PC-3 (cell line): Measurements from ENCODE around the gene KCNK10.

Experiments
- CTCF ChIP-seq: fragments of 300-600 bp; sonication (generic); conservative IDR thresholded peaks from 2 replicates; pipeline ENCODE4 v1.5.1; 2017; ENCODE audit warnings: antibody characterized with exemption, low read depth, mild to moderate bottlenecking, low read length
- EZH2 ChIP-seq: fragments of 300-600 bp; sonication (generic); IDR thresholded peaks from one replicate; pipeline ENCODE4 v1.6.1; 2017; ENCODE audit warnings: antibody characterized with exemption, mild to moderate bottlenecking, low read length; ENCODE audit not compliant: unreplicated experiment
- EZH2phosphoT487 ChIP-seq: fragments of 300-600 bp; sonication (generic); IDR thresholded peaks from 2 replicates; pipeline ENCODE4 v1.6.1; 2018; ENCODE audit warnings: mild to moderate bottlenecking, antibody characterized with exemption, low read length, borderline replicate concordance

GRCh38 chr14:88203291-88203690 is 119.8 kb downstream of the KCNK10 start:
- TF ChIP-seq CTCF (no peak), EZH2 (no peak), EZH2phosphoT487 (no peak)
